GM19397 (cell line): Measurements from ENCODE around the gene VPS25.
"Not testable (repeated sequence)": the region's sequence is repeated elsewhere in the genome, so short reads cannot be mapped to it uniquely, and the experiment has no call there.

Experiments
- ATAC-seq: cut with Tn5 transposase; IDR thresholded peaks from one replicate; pipeline ENCODE4 v1.9.1; 2021; ENCODE audit warnings: mild to moderate bottlenecking, moderate library complexity; ENCODE audit not compliant: unreplicated experiment

Gene VPS25

GRCh38 chr17:42773290-42774035, at the start of gene VPS25:
TSS of gene VPS25 (plus strand) at chr17:42773449. CDS start at chr17:42773476, 27 bp downstream.
- no peak for ATAC-seq

DNA sequence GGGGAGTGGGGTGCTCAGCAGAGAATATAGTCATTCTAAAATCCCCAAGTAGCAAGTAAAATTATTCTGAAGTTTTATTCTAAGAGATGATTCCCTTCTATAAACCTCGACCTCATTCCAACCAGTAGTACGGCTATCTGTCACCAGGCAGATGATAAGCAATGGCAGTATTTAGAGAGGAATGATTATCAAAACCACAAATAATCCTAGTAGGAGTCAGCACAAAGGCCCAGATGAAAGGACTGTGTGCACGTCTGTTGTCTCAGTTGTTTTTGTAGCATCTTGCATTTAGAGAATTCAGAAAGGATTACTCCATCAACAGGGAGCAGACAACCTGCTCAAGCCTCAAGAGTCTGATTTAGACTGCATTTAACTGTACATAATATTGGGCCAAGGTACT, 49.6 kb upstream of the VPS25 start:
- no peak for ATAC-seq

GRCh38 chr17:42725143-42725542, 48.1 kb upstream of the VPS25 start:
- no peak for ATAC-seq

DNA sequence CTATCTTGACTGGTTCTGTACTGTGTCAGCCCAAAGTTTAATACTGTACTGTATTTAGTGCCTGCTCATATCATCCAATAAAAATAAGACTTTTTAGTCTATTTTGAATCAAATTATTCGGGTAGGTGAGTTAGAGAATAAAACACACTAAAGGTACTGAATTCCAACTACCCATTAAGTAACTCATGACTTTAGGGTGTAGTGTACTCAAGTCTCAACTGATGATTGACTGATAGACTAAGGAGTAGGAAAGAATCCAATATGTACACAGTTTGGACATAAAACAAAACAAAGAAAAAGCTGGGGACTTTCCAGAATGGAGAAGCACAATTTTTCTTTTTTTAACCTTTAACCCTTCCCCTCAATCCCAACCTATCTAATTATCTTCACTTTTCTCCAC, 32.5 kb upstream of the VPS25 start:
- no peak for ATAC-seq

- ATAC-seq: not testable (repeated sequence)
Measured at GRCh38 chr17:42742916-42743315, 30.3 kb upstream of the VPS25 start.

- ATAC-seq: no peak
Measured at GRCh38 chr17:42743595-42744282, 29.5 kb upstream of the VPS25 start.

DNA sequence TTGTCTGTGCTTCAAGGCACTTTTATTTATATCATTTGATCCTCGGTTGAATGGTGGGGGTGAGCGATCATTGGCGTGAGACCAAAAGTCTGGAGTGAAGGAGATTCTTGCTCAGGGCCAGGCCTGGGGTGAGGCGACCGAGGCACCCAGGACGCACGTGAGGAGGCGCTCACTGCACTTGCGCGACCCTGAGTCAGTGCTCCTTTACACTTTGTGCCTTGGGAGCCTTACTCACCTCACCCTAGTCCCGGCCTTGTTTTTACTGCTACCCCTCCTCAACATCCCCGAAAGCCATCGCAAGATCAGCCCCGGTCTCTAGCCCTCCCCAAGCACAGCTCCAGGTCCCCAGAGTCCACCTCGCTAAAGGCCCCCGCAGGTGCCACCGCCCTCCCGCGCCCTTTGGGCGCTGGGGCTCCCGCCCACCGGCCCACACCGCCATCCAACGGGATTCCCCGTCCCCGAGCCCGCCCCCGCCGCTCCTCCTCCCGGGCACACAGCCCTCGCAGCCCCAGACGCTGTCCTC, 28.9 kb upstream of the VPS25 start:
- peak; percentile 49 for ATAC-seq

GRCh38 chr17:42744806-42745617, 28.2 kb upstream of the VPS25 start, which contains the start of gene EZH1:
TSS of gene EZH1 (minus strand) at chr17:42745040. CDS start at chr17:42728941, 16,099 bp downstream.
- ATAC-seq: peak; percentile 82

- ATAC-seq: no peak
Measured at GRCh38 chr17:42748202-42748907, 24.9 kb upstream of the VPS25 start.

- ATAC-seq: no peak
Measured at GRCh38 chr17:42748908-42749798, 24.1 kb upstream of the VPS25 start.

- ATAC-seq: no peak
Measured at GRCh38 chr17:42750739-42751344, 22.4 kb upstream of the VPS25 start.

DNA sequence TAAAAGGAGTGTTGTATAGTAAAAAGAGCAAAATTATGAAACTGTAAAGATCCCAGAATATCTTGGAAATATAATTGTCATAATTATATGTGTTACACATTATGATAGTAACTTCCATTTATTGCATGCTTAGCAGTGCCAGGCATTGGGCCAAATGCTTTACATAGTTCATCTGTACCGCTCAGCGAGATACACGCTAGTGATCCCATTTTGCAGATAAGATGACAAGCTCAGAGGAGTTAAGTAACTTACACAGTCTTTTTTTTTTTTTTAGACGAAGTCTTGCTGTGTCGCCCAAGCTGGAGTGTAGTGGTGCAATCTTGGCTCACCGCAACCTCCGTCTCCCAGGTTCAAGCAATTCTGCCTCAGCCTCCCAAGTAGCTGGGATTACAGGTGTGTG, 21.6 kb upstream of the VPS25 start:
- ATAC-seq: no peak

DNA sequence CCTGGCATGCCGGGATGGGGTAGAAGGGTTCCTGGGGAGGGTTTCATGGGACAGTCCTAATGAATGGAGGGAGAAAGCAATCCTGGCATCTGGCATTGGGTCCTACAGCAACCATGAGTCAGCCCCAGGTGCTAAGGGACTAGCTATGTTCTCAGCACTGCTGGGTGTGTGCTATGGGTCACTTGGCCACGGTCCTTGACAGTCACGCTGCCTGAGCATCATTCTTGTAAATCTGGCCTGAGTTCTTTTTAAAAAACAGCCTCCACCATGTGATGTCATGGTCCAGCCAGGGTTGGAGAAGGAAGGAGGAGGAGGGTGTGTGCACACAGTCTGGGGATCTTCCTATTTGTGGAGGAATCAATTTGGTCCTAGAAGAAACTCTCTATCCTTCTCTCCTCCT, 18.5 kb upstream of the VPS25 start:
- no peak for ATAC-seq

DNA sequence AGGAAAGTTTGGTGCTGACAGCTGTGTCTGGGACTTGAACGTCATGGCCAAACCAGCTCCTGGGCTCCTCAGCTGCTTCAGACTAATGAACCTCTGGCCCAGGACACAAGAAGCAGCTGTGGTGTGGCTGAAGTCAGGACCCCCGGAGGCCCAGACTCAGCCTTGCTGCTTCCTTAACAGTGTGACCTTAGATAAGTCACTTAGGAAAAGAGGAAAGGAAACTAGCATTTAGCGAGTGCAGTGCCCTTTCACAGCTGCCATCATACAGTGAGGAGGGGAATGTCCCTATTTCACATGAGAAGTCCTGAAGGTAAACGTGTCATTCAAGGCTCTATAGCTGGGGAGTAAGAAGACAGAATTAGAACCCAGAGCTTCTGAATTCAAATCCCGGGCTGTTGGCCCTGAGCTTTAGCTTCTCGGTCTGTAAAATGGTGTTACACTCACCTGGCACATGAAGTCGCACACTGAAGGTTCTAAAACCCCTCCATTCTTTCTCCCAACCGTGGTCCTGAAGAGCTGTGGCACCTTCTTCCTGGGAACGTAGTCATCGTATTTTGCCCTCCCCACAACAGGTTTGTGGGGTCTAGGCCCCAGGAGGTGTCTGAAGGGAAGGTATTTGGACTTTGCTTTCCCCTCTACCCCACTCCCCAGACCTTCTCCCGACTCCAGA, 13.1 kb upstream of the VPS25 start:
- ATAC-seq: no peak

DNA sequence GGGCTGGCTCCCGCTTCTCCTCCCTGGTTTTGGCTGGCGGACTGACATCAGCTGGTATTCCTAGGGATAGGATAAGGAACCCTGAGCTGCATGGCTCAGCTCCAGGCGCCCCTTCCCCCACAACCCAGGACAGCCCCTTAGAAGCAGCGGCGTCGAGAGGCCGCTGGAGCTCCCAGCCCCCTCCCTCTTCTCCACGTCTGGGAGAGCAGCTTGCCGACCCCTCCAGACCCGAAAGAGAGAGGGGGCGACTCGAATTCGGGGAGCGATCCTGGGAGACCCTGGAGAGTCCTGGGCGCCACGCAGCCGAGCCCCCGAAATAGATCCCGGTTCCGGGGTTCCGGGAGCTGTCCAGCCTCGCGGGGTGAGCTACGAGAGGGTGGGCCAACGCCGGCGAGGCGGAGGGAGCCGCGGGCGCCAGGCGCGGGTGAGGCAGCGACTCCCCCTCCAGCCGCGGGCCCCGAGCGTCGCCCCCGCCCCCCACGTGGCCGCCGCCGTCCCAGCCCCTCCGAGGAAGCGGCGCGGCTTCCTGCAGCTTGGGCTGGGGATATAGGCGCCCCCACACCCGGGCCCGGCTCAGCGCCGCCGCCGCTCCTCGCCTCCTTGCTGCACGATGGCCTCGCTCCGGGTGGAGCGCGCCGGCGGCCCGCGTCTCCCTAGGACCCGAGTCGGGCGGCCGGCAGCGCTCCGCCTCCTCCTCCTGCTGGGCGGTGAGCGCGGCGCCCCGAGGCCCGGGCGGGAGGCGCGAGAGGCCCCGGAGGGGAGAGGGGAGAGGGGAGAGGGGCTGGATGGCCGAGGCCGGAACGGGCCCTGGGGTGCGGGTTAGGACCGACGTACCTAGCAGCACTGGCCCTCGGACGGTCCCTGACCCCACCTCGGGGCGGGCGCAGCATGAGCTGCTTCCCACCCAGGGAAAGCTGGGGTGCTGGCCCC, 12.3 kb upstream of the VPS25 start, which contains the start of gene RAMP2:
Gene RAMP2, plus strand, starts transcription at position 576 of the 930 bp plus-strand sequence. Its CDS starts 35 bp downstream, at position 611.
- ATAC-seq: no peak

DNA sequence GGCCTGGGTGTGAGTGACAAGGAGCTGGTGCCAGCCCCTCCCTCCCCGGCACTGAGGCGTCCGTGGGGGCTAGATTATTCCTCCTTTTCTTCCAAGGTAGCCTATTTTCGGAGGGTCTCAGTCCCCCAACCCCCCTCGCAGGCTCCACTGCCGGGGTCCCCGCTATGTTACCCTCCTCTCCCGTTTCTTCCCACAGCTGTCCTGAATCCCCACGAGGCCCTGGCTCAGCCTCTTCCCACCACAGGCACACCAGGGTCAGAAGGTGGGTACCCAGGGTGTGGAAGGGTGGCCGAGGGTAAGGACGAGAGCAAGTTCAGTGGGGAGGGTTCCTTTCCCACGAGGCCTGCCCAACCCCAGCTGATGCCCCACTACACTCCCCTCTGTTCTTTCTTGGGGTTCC, 11.6 kb upstream of the VPS25 start:
- no peak for ATAC-seq

DNA sequence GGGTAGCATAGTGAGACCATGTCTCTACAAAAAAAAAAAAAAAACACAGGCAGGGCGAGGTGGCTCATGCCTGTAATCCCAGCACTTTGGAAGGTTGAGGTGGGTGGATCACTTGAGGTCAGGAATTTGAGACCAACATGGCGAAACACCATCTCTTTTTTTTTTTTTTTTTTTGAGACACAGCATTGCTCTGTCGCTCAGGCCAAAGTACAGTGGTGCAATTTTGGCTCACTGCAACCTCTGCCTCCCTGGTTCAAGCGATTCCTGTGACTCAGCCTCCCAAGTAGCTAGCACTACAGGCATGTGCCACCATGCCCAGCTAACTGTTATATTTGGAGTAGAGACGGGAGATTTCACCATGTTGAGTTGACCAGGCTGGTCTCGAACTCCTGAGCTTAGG, 7.1 kb upstream of the VPS25 start:
- ATAC-seq: no peak
